ENCODE data around the gene SRP72. TPM values are rescaled to one million over a fixed set of nuclear protein-coding genes. Genes with fewer than 3 reads are reported as not detected.

Gene SRP72
- total RNA-seq, 1 donor from 2014 or later = 30.5 TPM

DNA sequence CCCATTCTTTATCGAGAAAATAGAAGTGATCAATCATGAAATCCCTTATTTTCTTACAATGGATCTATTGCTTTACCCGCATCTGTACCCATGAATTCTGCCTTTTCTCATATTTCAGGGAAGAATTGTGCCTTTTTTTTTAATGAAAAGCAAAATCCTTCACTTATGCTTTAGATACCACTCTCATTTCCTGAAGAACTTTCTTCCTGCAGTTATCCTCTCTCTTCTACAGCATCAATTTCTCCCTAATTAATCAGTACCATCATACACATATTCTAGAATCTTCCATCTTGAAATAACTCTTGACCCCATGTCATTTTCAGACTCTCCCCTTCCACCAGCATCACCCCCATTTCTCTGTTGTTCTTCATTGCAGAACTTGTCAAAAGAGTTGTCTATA is 64.8 kb downstream of the SRP72 start:
- no peak for DNase-seq
- no peak for ATAC-seq (ENCODE audit: poor library complexity)
- intact Hi-C loops (cut with DNase I) = no loop called here

GRCh38 chr4:56535915-56536314 is 68.5 kb downstream of the SRP72 start:
- intact Hi-C loops (cut with DNase I) = no loop called here
- no peak for DNase-seq

GRCh38 chr4:56537147-56537546 is 69.7 kb downstream of the SRP72 start:
- DNase-seq = no peak
- no peak for ATAC-seq (ENCODE audit: poor library complexity)
- intact Hi-C loops (cut with DNase I) = no loop called here

More at GRCh38 chr4:56535915-56536314, 68.5 kb downstream of the SRP72 start:
- ATAC-seq (ENCODE audit: poor library complexity) = no peak

GRCh38 chr4:56540826-56541225 is 73.4 kb downstream of the SRP72 start:
- intact Hi-C loops (cut with DNase I) = no loop called here
- ATAC-seq (ENCODE audit: poor library complexity) (no peak), DNase-seq (no peak)

DNA sequence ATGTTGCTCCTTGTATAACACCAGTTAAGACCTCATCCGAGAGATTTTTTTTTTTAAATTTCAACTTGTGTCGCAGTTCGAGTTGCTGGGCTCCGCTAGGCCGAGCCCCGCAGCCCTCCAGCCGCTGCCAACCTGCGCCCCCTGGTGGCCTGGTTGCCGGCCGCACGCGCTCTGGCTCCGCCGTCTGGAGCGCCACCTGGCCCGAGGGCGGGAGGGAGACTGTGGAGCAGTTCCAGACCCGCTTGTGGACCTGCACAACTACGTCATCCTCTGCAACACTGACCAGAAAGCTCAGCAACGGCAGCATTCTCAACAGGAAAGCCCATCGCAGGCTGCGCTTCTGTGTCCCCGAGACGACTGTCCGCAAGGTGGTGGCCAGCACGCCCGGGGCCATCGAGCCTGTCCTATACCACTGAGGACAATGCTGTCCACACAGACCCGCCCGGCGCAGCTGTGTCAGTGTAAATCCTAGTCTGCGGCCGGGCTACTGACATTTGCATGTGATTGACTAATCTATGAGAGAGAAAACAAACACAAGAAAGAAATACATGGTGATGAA is 77.2 kb downstream of the SRP72 start:
- intact Hi-C loops (cut with DNase I) = no loop called here
- DNase-seq (peak; percentile 91), ATAC-seq (ENCODE audit: poor library complexity) (peak; percentile 100)

DNA sequence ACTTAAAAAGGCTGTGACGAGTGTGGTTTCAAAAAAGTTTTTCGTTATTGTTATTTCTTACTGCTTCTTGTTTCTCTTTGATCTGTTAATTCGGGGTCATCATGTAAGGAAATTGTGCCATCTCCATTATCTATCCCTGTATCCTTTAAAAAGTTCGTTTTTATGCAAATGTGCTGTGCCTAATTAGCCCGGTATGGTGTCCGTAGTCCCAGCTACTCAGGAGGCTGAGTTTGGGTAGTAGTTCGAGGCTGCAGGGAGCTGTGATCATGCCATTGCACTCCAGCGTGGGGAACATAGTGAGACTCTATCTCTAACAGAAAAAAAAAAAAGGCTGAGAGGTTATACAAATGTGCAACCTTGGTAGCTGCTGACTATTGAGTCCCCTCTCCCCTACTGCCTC is 83.2 kb downstream of the SRP72 start:
- ATAC-seq (ENCODE audit: poor library complexity) (no peak), DNase-seq (no peak)
- intact Hi-C loops (cut with DNase I) = no loop called here

- no peak for ATAC-seq (ENCODE audit: poor library complexity)
- DNase-seq = no peak
- intact Hi-C loops (cut with DNase I) = no loop called here
Measured at GRCh38 chr4:56551516-56551915, 84.1 kb downstream of the SRP72 start.

GRCh38 chr4:56552273-56552672 is 84.9 kb downstream of the SRP72 start:
- intact Hi-C loops (cut with DNase I) = no loop called here
- ATAC-seq (ENCODE audit: poor library complexity) = no peak
- DNase-seq = no peak

Other genes starting within 250 kb of the SRP72 start
- 5.0 TPM for gene AASDH, start 80.1 kb upstream of the SRP72 start, total RNA-seq
- gene PPAT, start 32.0 kb upstream of the SRP72 start, total RNA-seq = 2.3 TPM
- 19.1 TPM for gene PAICS, start 31.4 kb upstream of the SRP72 start, total RNA-seq
- not detected for gene ARL9, start 38.2 kb downstream of the SRP72 start, total RNA-seq
- 23.7 TPM for gene HOPX, start 213.7 kb downstream of the SRP72 start, total RNA-seq

Data from Right ventricle myocardium superior (tissue), 1 donor.